Choroid plexus epithelial cell (primary cell): ENCODE measurements around the gene VSNL1.

ENCODE experiments used
- DNase-seq: peaks from one replicate; pipeline ENCODE4 v3.0.0-alpha.2; 2010; ENCODE audit warnings: low read depth
- H3K4me3 ChIP-seq: 2 replicates; pipeline ENCODE4 v1.5.1; 2011; ENCODE audit warnings: low read depth, mild to moderate bottlenecking, control low read depth, low read length, moderate library complexity
- TF ChIP-seq, protein P1 (sequence below): conservative IDR thresholded peaks from 2 replicates; pipeline ENCODE4 v1.5.1; 2011; ENCODE audit warnings: low read depth, mild to moderate bottlenecking, control low read depth, inconsistent platforms, low read length, moderate library complexity

VSNL1 gene

DNA sequence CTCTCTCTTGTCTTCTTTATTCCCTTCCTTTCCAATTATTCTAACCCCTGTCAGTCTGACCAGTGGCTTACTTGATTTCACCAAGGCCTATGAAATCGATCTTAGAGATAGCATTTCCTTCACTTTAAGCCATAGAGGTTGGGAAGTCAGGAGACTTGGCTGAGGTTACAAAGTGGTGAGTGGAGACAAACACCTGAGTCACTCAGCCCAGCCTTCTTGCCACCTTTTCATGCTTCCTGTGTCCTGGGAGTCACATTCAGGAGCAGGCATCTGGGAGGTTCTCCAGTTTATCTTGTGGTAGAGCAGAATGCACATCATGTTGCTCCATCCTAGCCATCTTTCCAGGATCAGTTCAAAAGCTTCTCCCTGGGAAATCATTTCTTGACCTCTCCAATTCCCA, 59.1 kb downstream of the VSNL1 start:
- no peak for DNase-seq
- H3K4me3 ChIP-seq = no peak overlapping the region
- TF ChIP-seq, protein P1, sequence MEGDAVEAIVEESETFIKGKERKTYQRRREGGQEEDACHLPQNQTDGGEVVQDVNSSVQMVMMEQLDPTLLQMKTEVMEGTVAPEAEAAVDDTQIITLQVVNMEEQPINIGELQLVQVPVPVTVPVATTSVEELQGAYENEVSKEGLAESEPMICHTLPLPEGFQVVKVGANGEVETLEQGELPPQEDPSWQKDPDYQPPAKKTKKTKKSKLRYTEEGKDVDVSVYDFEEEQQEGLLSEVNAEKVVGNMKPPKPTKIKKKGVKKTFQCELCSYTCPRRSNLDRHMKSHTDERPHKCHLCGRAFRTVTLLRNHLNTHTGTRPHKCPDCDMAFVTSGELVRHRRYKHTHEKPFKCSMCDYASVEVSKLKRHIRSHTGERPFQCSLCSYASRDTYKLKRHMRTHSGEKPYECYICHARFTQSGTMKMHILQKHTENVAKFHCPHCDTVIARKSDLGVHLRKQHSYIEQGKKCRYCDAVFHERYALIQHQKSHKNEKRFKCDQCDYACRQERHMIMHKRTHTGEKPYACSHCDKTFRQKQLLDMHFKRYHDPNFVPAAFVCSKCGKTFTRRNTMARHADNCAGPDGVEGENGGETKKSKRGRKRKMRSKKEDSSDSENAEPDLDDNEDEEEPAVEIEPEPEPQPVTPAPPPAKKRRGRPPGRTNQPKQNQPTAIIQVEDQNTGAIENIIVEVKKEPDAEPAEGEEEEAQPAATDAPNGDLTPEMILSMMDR = no peak

- no peak for DNase-seq
- TF ChIP-seq, protein P1 = no peak
- H3K4me3 ChIP-seq = no peak overlapping the region
Measured at GRCh38 chr2:17600556-17601204, 60.2 kb downstream of the VSNL1 start.

DNA sequence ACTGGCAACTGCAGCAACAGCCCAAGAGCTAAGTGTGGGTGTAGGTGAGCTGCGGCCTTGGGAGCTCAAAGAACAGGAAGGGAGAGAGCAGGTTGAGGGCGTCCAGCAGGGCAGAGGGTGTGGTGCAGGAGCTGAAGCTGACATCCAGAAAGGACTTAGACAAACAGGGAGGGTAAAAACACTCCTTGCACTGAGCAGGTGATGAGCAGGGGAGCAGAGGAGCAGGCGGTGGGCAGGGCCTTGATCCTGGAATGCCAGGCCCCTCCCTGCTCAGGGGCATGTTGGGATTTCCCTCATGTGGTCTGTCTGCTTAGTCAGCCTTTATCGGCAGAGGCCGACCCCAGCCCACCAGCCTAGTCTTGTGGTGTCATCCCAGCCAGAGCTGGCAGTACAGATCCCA, 63.6 kb downstream of the VSNL1 start:
- TF ChIP-seq, protein P1 = no peak
- no peak for DNase-seq
- no peak overlapping the region for H3K4me3 ChIP-seq

GRCh38 chr2:17605696-17606095, 65.2 kb downstream of the VSNL1 start:
- H3K4me3 ChIP-seq = no peak overlapping the region
- no peak for DNase-seq
- TF ChIP-seq, protein P1 = no peak

DNA sequence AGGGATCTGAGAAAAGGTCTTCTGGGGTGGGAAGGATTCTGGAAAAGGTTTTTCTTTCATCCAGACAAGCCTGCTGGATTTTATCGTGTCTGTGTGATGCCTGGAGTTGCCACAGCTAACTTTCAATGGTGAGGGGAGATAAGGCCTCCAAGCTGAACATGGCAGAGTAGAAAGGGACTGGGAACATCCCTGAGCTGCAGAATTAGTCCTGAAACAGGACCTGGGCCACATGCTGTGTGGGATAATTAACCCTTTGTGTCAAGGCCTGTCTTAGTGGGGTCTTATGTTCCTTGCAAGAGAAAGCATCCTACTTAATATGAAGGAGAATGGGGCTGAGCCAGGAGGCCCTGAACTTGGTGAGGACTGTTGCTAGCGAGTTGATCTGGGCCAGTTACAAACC, 66.4 kb downstream of the VSNL1 start:
- H3K4me3 ChIP-seq = no peak overlapping the region
- TF ChIP-seq, protein P1 = no peak
- DNase-seq = no peak

- no peak for DNase-seq
- H3K4me3 ChIP-seq = no peak overlapping the region
- TF ChIP-seq, protein P1 = no peak
Measured at GRCh38 chr2:17607379-17607778, 66.9 kb downstream of the VSNL1 start.

- TF ChIP-seq, protein P1 = no peak
- DNase-seq = no peak
- no peak overlapping the region for H3K4me3 ChIP-seq
Measured at GRCh38 chr2:17608251-17608650, 67.8 kb downstream of the VSNL1 start.
